K562 (cell line): ENCODE measurements around the gene CRABP2. TPM values are rescaled to one million over a fixed set of nuclear protein-coding genes. Genes with fewer than 3 reads are reported as not detected.

Experiments
- ARID2 ChIP-seq: fragments of 450-650 bp; IDR thresholded peaks from 2 replicates; pipeline ENCODE4 v1.6.1; 2017; ENCODE audit warnings: antibody characterized with exemption, mild to moderate bottlenecking
- BCL6 ChIP-seq: fragments of 250-450 bp; sonication (Bioruptor Pico); IDR thresholded peaks from 2 replicates; pipeline ENCODE4 v1.4.0; 2020
- BCOR ChIP-seq: fragments of 450-650 bp; IDR thresholded peaks from 2 replicates; pipeline ENCODE4 v1.6.1; 2016
- BRD4 ChIP-seq: fragments of 200-600 bp; sonication (generic); IDR thresholded peaks from 2 replicates; pipeline ENCODE4 v1.6.1; 2017; ENCODE audit warnings: inconsistent platforms
- CBFA2T3 ChIP-seq: fragments of 450-650 bp; IDR thresholded peaks from 2 replicates; pipeline ENCODE4 v1.6.1; 2017
- CBFB ChIP-seq: sonication (generic); formaldehyde crosslinking; IDR thresholded peaks from 2 replicates; pipeline ENCODE4 v1.4.0; 2020; ENCODE audit warnings: mild to moderate bottlenecking, missing genetic modification reagents
- ELF1 ChIP-seq: fragments of 200-800 bp; sonication (Bioruptor generic); IDR thresholded peaks from 2 replicates; pipeline ENCODE4 v1.6.1; 2016; ENCODE audit warnings: missing genetic modification characterization, missing compliant biosample characterization
- ELF4 ChIP-seq: fragments of 450-650 bp; formaldehyde crosslinking; IDR thresholded peaks from 2 replicates; pipeline ENCODE4 v1.4.0; 2022; ENCODE audit warnings: missing genetic modification characterization
- ESRRB ChIP-seq: fragments of 250-450 bp; sonication (Bioruptor Pico); IDR thresholded peaks from 2 replicates; pipeline ENCODE4 v1.5.0; 2020; ENCODE audit warnings: mild to moderate bottlenecking, moderate library complexity, borderline replicate concordance
- ETV6 ChIP-seq, 3 experiments: fragments of 150-350 bp in 1 of 3; sonication (generic) in 1 of 3; formaldehyde crosslinking in 1 of 3; IDR thresholded peaks; 2 replicates each; pipeline versions ENCODE4 v1.6.1 to v1.8.0; 2014 to 2022; ENCODE audit warnings: borderline replicate concordance in 2 of 3, low read depth in 2 of 3, antibody characterized with exemption in 1 of 3, low read length in 1 of 3, mild to moderate bottlenecking in 1 of 3, missing genetic modification reagents in 1 of 3
- FOSL1 ChIP-seq: fragments of 200-800 bp; sonication (Bioruptor generic); conservative IDR thresholded peaks from 2 replicates; pipeline ENCODE4 v1.6.1; 2016; ENCODE audit warnings: missing genetic modification characterization, missing compliant biosample characterization
- FOXP1 ChIP-seq: sonication (generic); formaldehyde crosslinking; IDR thresholded peaks from 2 replicates; pipeline ENCODE4 v1.8.0; 2022; ENCODE audit warnings: mild to moderate bottlenecking, missing genetic modification reagents
- HDAC6 ChIP-seq: IDR thresholded peaks from 2 replicates; pipeline ENCODE4 v1.6.1; 2012; ENCODE audit warnings: low read depth, mild to moderate bottlenecking, control low read depth, inconsistent platforms, low read length, moderate library complexity
- HDAC8 ChIP-seq: fragments of 450-650 bp; IDR thresholded peaks from 2 replicates; pipeline ENCODE4 v1.6.1; 2016; ENCODE audit warnings: mild to moderate bottlenecking, missing genetic modification characterization, moderate library complexity, missing compliant biosample characterization
- HMBOX1 ChIP-seq: sonication (generic); IDR thresholded peaks from 2 replicates; pipeline ENCODE4 v1.6.1; 2016
- ILF3 ChIP-seq: fragments of 450-650 bp; IDR thresholded peaks from 2 replicates; pipeline ENCODE4 v1.6.1; 2018; ENCODE audit warnings: antibody characterized with exemption, mild to moderate bottlenecking, moderate library complexity, borderline replicate concordance
- KLF16 ChIP-seq: IDR thresholded peaks from 2 replicates; pipeline ENCODE4 v1.6.1; 2016; ENCODE audit warnings: antibody characterized with exemption
- MIER1 ChIP-seq: fragments of 450-650 bp; IDR thresholded peaks from 2 replicates; pipeline ENCODE4 v1.6.1; 2016; ENCODE audit warnings: antibody characterized with exemption, mild to moderate bottlenecking, low read depth
- NR2F6 ChIP-seq: fragments of 450-650 bp; formaldehyde crosslinking; IDR thresholded peaks from 2 replicates; pipeline ENCODE4 v1.4.0; 2020; ENCODE audit warnings: mild to moderate bottlenecking
- SLC30A9 ChIP-seq: fragments of 250-450 bp; sonication (Bioruptor Pico); IDR thresholded peaks from 2 replicates; pipeline ENCODE4 v1.8.0; 2022; ENCODE audit warnings: mild to moderate bottlenecking, moderate library complexity
- SMAD3 ChIP-seq: fragments of 450-650 bp; formaldehyde crosslinking; conservative IDR thresholded peaks from 2 replicates; pipeline ENCODE4 v1.4.0; 2020; ENCODE audit warnings: mild to moderate bottlenecking
- SRSF3 ChIP-seq: fragments of 200-400 bp; formaldehyde crosslinking; IDR thresholded peaks from 2 replicates; pipeline ENCODE4 v1.6.1; 2016; ENCODE audit warnings: mild to moderate bottlenecking, low read length, moderate library complexity; ENCODE audit not compliant: insufficient read depth
- TCF7 ChIP-seq: sonication (generic); IDR thresholded peaks from 2 replicates; pipeline ENCODE4 v1.6.1; 2016; ENCODE audit warnings: antibody characterized with exemption, borderline replicate concordance
- TEAD1 ChIP-seq, 2 experiments: fragments of 450-650 bp in 1 of 2; sonication (generic) in 1 of 2; formaldehyde crosslinking; IDR thresholded peaks; 2 replicates each; pipeline versions ENCODE4 v1.4.0 to v1.8.0; 2020 to 2022; ENCODE audit warnings: mild to moderate bottlenecking in 2 of 2, missing genetic modification reagents in 1 of 2
- XRCC3 ChIP-seq: fragments of 450-650 bp; IDR thresholded peaks from 2 replicates; pipeline ENCODE4 v1.6.1; 2017; ENCODE audit warnings: mild to moderate bottlenecking, moderate library complexity
- ZBED1 ChIP-seq: IDR thresholded peaks from 2 replicates; pipeline ENCODE4 v1.6.1; 2014
- ZFP1 ChIP-seq: fragments of 450-650 bp; formaldehyde crosslinking; IDR thresholded peaks from 2 replicates; pipeline ENCODE4 v1.4.0; 2020; ENCODE audit warnings: mild to moderate bottlenecking, mixed read lengths
- ZHX1 ChIP-seq: fragments of 150-350 bp; conservative IDR thresholded peaks from 2 replicates; pipeline ENCODE4 v1.6.1; 2014; ENCODE audit warnings: low read length
- ZNF282 ChIP-seq: sonication (generic); formaldehyde crosslinking; IDR thresholded peaks from 2 replicates; pipeline ENCODE4 v1.8.1; 2023; ENCODE audit warnings: missing genetic modification reagents
- ZNF57 ChIP-seq: fragments of 450-650 bp; formaldehyde crosslinking; IDR thresholded peaks from 2 replicates; pipeline ENCODE4 v1.4.0; 2020; ENCODE audit warnings: mild to moderate bottlenecking, moderate library complexity
- polyA plus RNA-seq, 8 experiments: library from polyadenylated mRNA; depleted of rRNA in 4 of 8; stranded (reverse) in 5 of 8; unstranded in 3 of 8; fragments of >200 nt; fragmentation: Nextera tagmentation in 2 of 8; fragmentation: Illumina TruSeq in 1 of 8; extraction: Ambion mirVana in 2 of 8; extraction: Trizol in 1 of 8; gene quantifications; 2 replicates each; pipeline versions ENCODE4 v1.2.1 to v1.2.3, GENCODE V29; 2011 to 2014; ENCODE audit warnings: inconsistent platforms in 1 of 8, missing spikeins in 1 of 8
- total RNA-seq, 7 experiments: library from RNA; depleted of rRNA in 6 of 7; stranded (reverse); fragments of >200 nt in 6 of 7; fragmentation: Illumina TruSeq in 2 of 7; extraction: Trizol in 2 of 7; gene quantifications; 2 replicates each; pipeline versions ENCODE4 v1.2.1 to v1.2.3, GENCODE V29; 2011 to 2021; ENCODE audit warnings: low replicate concordance in 1 of 7

The CRABP2 gene
- total and polyA plus RNA-seq, 9 of the 15 experiments (the other 6 are each of a cell fraction or from before 2014, with no cell fraction given): 0.30 to 2.5 (median 0.82) TPM

- no peak for TF ChIP-seq ETV6 (IDR thresholded peaks at IDR 0.05; ENCODE audit: borderline replicate concordance in 1 of 2, low read depth in 2 of 2, low read length in 1 of 2)
- TF ChIP-seq ETV6 (CRISPR knock-in tag; IDR thresholded peaks at IDR 0.05; ENCODE audit: borderline replicate concordance): no peak
- no peak for TF ChIP-seq BCOR
- TF ChIP-seq ZBED1: no peak
- TF ChIP-seq HMBOX1: 0 out of 2 replicates have a peak, but pooled peaks have one; percentile 14
- no peak for TF ChIP-seq TCF7
- no peak for TF ChIP-seq XRCC3
- TF ChIP-seq FOSL1: no peak
- TF ChIP-seq ESRRB (CRISPR knock-in tag): no peak
- TF ChIP-seq NR2F6 (CRISPR knock-in tag): no peak
- no peak for TF ChIP-seq CBFA2T3
- TF ChIP-seq BRD4: no peak
- 0 out of 2 replicates have a peak, but pooled peaks have one; percentile 74 for TF ChIP-seq ZHX1
- TF ChIP-seq HDAC8 (tag): no peak
- no peak for TF ChIP-seq ZNF57
- peak in 1 of 2 experiments; percentile 8; a peak in 1 of 4 replicates for TF ChIP-seq TEAD1 (CRISPR knock-in tag; IDR thresholded peaks at IDR 0.05)
- TF ChIP-seq FOXP1 (CRISPR knock-in tag): no peak; the same call in 1 of the 2 replicates
- no peak for TF ChIP-seq MIER1
- TF ChIP-seq ILF3: no peak
- no peak for TF ChIP-seq SRSF3
- peak; percentile 77 for TF ChIP-seq ELF1
- peak; percentile 54; the same call in 1 of the 2 replicates for TF ChIP-seq CBFB (CRISPR knock-in tag)
- TF ChIP-seq HDAC6: no peak
- no peak for TF ChIP-seq SMAD3 (CRISPR knock-in tag)
- no peak for TF ChIP-seq BCL6 (CRISPR knock-in tag)
- peak; percentile 86 for TF ChIP-seq ARID2
- TF ChIP-seq SLC30A9: no peak
- no peak for TF ChIP-seq ELF4 (CRISPR knock-in tag)
- TF ChIP-seq ZNF282: no peak
- TF ChIP-seq KLF16: peak; percentile 29; the same call in 1 of the 2 replicates
- TF ChIP-seq ZFP1 (CRISPR knock-in tag): no peak
These were observed 20.4 kb upstream of the CRABP2 start (continued) for GRCh38 chr1:156725683-156726280.
